Transverse colon (tissue), 4 donors: ENCODE data around the gene NPEPL1.
"Not testable (repeated sequence)": the region's sequence is repeated elsewhere in the genome, so short reads cannot be mapped to it uniquely, and the experiment has no call there.

Experiments used
- EP300 ChIP-seq: sonication (generic); formaldehyde crosslinking; IDR thresholded peaks from one replicate; pipeline ENCODE4 v1.6.1; 2017; ENCODE audit warnings: antibody characterized with exemption, low read depth
- POLR2A ChIP-seq: fragments of 450-650 bp; IDR thresholded peaks from one replicate; pipeline ENCODE4 v1.6.1; 2016; ENCODE audit warnings: antibody characterized with exemption, mild to moderate bottlenecking, moderate library complexity
- POLR2AphosphoS5 ChIP-seq, 3 donors: sonication (generic); formaldehyde crosslinking; IDR thresholded peaks; one replicate each; pipeline ENCODE4 v1.6.1; 2016; ENCODE audit warnings: antibody characterized with exemption in 3 of 3
- TF ChIP-seq, protein P1 (sequence below), 5 experiments: fragments of 200-600 bp in 3 of 5; fragments of 450-650 bp in 2 of 5; sonication (generic) in 3 of 5; IDR thresholded peaks; 1 replicate in 2 of 5; 2 replicates in 3 of 5; pipeline ENCODE4 v1.5.1; 2016 to 2017; ENCODE audit warnings: antibody characterized with exemption in 5 of 5, inconsistent platforms in 3 of 5, mild to moderate bottlenecking in 2 of 5, moderate library complexity in 1 of 5

DNA sequence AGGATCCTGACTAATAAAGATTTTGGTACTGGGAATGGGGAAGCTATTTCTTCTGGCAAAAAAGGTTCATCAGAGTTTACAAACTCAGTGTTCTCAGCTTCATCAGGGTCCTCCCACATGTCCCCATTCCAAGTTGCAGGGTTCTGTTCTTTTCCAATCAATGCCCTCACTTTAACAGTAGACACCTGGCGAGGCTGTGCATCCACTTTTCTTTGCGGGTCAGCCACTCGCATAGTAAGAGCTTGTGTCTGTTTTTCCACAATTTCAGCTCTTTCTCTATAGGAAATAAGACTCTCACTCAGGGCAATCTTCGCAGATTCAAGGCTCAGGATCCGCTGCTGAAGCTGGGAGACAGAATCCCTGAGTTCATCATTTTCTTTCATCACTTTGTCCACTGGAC is 65.0 kb downstream of the NPEPL1 start:
- TF ChIP-seq, protein P1, sequence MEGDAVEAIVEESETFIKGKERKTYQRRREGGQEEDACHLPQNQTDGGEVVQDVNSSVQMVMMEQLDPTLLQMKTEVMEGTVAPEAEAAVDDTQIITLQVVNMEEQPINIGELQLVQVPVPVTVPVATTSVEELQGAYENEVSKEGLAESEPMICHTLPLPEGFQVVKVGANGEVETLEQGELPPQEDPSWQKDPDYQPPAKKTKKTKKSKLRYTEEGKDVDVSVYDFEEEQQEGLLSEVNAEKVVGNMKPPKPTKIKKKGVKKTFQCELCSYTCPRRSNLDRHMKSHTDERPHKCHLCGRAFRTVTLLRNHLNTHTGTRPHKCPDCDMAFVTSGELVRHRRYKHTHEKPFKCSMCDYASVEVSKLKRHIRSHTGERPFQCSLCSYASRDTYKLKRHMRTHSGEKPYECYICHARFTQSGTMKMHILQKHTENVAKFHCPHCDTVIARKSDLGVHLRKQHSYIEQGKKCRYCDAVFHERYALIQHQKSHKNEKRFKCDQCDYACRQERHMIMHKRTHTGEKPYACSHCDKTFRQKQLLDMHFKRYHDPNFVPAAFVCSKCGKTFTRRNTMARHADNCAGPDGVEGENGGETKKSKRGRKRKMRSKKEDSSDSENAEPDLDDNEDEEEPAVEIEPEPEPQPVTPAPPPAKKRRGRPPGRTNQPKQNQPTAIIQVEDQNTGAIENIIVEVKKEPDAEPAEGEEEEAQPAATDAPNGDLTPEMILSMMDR (IDR thresholded peaks at IDR 0.05) = not testable (repeated sequence)
- TF ChIP-seq POLR2A; EP300; POLR2AphosphoS5 (IDR thresholded peaks at IDR 0.05): not testable (repeated sequence)
